Astrocyte (in vitro differentiated cells and primary cell): Measurements from ENCODE around the gene SYTL3.

ENCODE experiments used
- EZH2 ChIP-seq: IDR thresholded peaks from 2 replicates; pipeline ENCODE4 v1.6.1; 2012; ENCODE audit warnings: mild to moderate bottlenecking, low read length, inconsistent platforms; ENCODE audit not compliant: insufficient read depth
- TF ChIP-seq, protein P1 (sequence below): IDR thresholded peaks from 2 replicates; pipeline ENCODE4 v1.5.1; 2011; ENCODE audit warnings: low read depth, mild to moderate bottlenecking, inconsistent platforms, low read length, moderate library complexity; ENCODE audit not compliant: insufficient read depth

- TF ChIP-seq, protein P1, sequence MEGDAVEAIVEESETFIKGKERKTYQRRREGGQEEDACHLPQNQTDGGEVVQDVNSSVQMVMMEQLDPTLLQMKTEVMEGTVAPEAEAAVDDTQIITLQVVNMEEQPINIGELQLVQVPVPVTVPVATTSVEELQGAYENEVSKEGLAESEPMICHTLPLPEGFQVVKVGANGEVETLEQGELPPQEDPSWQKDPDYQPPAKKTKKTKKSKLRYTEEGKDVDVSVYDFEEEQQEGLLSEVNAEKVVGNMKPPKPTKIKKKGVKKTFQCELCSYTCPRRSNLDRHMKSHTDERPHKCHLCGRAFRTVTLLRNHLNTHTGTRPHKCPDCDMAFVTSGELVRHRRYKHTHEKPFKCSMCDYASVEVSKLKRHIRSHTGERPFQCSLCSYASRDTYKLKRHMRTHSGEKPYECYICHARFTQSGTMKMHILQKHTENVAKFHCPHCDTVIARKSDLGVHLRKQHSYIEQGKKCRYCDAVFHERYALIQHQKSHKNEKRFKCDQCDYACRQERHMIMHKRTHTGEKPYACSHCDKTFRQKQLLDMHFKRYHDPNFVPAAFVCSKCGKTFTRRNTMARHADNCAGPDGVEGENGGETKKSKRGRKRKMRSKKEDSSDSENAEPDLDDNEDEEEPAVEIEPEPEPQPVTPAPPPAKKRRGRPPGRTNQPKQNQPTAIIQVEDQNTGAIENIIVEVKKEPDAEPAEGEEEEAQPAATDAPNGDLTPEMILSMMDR: no peak
- no peak for TF ChIP-seq EZH2
These were observed 153.9 kb downstream of the SYTL3 start for GRCh38 chr6:158803733-158804143.
